HepG2 (cell line): ENCODE results near the gene FGD6. TPM values are rescaled to one million over a fixed set of nuclear protein-coding genes. Genes with fewer than 3 reads are reported as not detected.
A peak's percentile ranks its signal among the peaks of the same experiment; 100 is the strongest.

Experiments
- E2F1 ChIP-seq: sonication (generic); formaldehyde crosslinking; IDR thresholded peaks from 2 replicates; pipeline ENCODE4 v1.5.0; 2020; ENCODE audit warnings: missing genetic modification reagents
- HNF1A ChIP-seq, 2 experiments: sonication (generic) in 1 of 2; formaldehyde crosslinking in 1 of 2; IDR thresholded peaks; 2 replicates each; pipeline versions ENCODE4 v1.4.0 to v1.6.1; 2016 to 2020; ENCODE audit warnings: borderline replicate concordance in 1 of 2, low read depth in 1 of 2, mild to moderate bottlenecking in 1 of 2, missing genetic modification reagents in 1 of 2
- HNRNPUL1 ChIP-seq: fragments of 200-400 bp; formaldehyde crosslinking; IDR thresholded peaks from 2 replicates; pipeline ENCODE4 v1.6.1; 2017; ENCODE audit warnings: low read depth, mild to moderate bottlenecking, low read length, moderate library complexity
- HOXA3 ChIP-seq: sonication (generic); formaldehyde crosslinking; IDR thresholded peaks from 2 replicates; pipeline ENCODE4 v1.5.0; 2020; ENCODE audit warnings: missing genetic modification reagents
- MBNL3 ChIP-seq: fragments of 250-450 bp; sonication (Bioruptor Pico); conservative IDR thresholded peaks from 2 replicates; pipeline ENCODE4 v1.8.0; 2022; ENCODE audit warnings: mild to moderate bottlenecking, inconsistent platforms
- PATZ1 ChIP-seq: sonication (generic); formaldehyde crosslinking; IDR thresholded peaks from 2 replicates; pipeline ENCODE4 v1.4.0; 2020; ENCODE audit warnings: missing genetic modification reagents
- POLR2G ChIP-seq: fragments of 200-400 bp; formaldehyde crosslinking; IDR thresholded peaks from 2 replicates; pipeline ENCODE4 v1.6.1; 2018; ENCODE audit warnings: mild to moderate bottlenecking, low read depth, low read length, moderate library complexity
- SRY ChIP-seq: sonication (generic); formaldehyde crosslinking; IDR thresholded peaks from 2 replicates; pipeline ENCODE4 v1.8.0; 2022; ENCODE audit warnings: mild to moderate bottlenecking, missing genetic modification reagents
- ZBTB26 ChIP-seq: IDR thresholded peaks from 2 replicates; pipeline ENCODE4 v1.6.1; 2016; ENCODE audit warnings: missing compliant biosample characterization, missing genetic modification reagents, borderline replicate concordance
- ZNF251 ChIP-seq: sonication (generic); formaldehyde crosslinking; IDR thresholded peaks from 2 replicates; pipeline ENCODE4 v1.9.0; 2021; ENCODE audit warnings: mild to moderate bottlenecking, missing genetic modification reagents
- ZNF333 ChIP-seq: sonication (generic); formaldehyde crosslinking; IDR thresholded peaks from 2 replicates; pipeline ENCODE4 v1.4.0; 2020; ENCODE audit warnings: mild to moderate bottlenecking, missing genetic modification reagents, borderline replicate concordance
- ZNF460 ChIP-seq: sonication (generic); formaldehyde crosslinking; IDR thresholded peaks from 2 replicates; pipeline ENCODE4 v1.5.1; 2020; ENCODE audit warnings: missing genetic modification reagents, mild to moderate bottlenecking, borderline replicate concordance
- ZNF557 ChIP-seq: sonication (generic); formaldehyde crosslinking; IDR thresholded peaks from 2 replicates; pipeline ENCODE4 v1.4.0; 2020; ENCODE audit warnings: missing genetic modification reagents
- ZNF691 ChIP-seq: sonication (generic); formaldehyde crosslinking; IDR thresholded peaks from 2 replicates; pipeline ENCODE4 v1.4.0; 2020; ENCODE audit warnings: missing genetic modification reagents, low read depth, mild to moderate bottlenecking, borderline replicate concordance
- ZSCAN25 ChIP-seq: sonication (generic); formaldehyde crosslinking; IDR thresholded peaks from 2 replicates; pipeline ENCODE4 v1.8.0; 2022; ENCODE audit warnings: mild to moderate bottlenecking, missing genetic modification reagents
- ZSCAN5A ChIP-seq: sonication (generic); formaldehyde crosslinking; IDR thresholded peaks from 2 replicates; pipeline ENCODE4 v1.8.0; 2022; ENCODE audit warnings: mild to moderate bottlenecking, missing genetic modification reagents, borderline replicate concordance
- polyA plus RNA-seq, 8 experiments: library from polyadenylated mRNA; depleted of rRNA in 3 of 8; stranded (reverse) in 7 of 8; unstranded in 1 of 8; fragments of >200 nt; fragmentation: Illumina TruSeq in 4 of 8; extraction: Trizol in 4 of 8; gene quantifications; 2 replicates each; pipeline versions ENCODE4 v1.2.1 to v1.2.3, GENCODE V29; 2011 to 2016; ENCODE audit warnings: low read depth in 4 of 8, missing spikeins in 1 of 8, mixed read lengths in 1 of 8; ENCODE audit not compliant: insufficient read depth in 1 of 8
- total RNA-seq, 5 experiments: library from RNA; depleted of rRNA; stranded (reverse); fragments of >200 nt; fragmentation: Illumina TruSeq; extraction: Trizol; gene quantifications; 2 replicates each; pipeline ENCODE4 v1.2.3, GENCODE V29; 2016; ENCODE audit warnings: low read depth in 1 of 5

The FGD6 gene
- total and polyA plus RNA-seq, 2 of the 13 experiments (the other 11 are each of a cell fraction or from before 2014, with no cell fraction given) = 2.2 to 4.3 TPM

- peak; percentile 69; the same call in 1 of the 2 replicates for TF ChIP-seq ZSCAN5A (CRISPR knock-in tag)
- TF ChIP-seq POLR2G = peak; percentile 61
- no peak for TF ChIP-seq ZNF557 (CRISPR knock-in tag)
- TF ChIP-seq HNRNPUL1 = no peak
- no peak; the same call in 1 of the 2 replicates for TF ChIP-seq ZSCAN25
- peak; percentile 54; the same call in 1 of the 2 replicates for TF ChIP-seq ZBTB26
- peak; percentile 23; the same call in 1 of the 2 replicates for TF ChIP-seq ZNF460 (CRISPR knock-in tag)
- no peak for TF ChIP-seq HNF1A (IDR thresholded peaks at IDR 0.05; ENCODE audit: low read depth)
- peak; percentile 20; the same call in 1 of the 2 replicates for TF ChIP-seq HNF1A (CRISPR knock-in tag; IDR thresholded peaks at IDR 0.05; ENCODE audit: borderline replicate concordance)
- no peak for TF ChIP-seq E2F1 (CRISPR knock-in tag)
- TF ChIP-seq HOXA3 = peak; percentile 29
- no peak for TF ChIP-seq MBNL3 (CRISPR knock-in tag)
- TF ChIP-seq SRY (CRISPR knock-in tag) = peak; percentile 84; the same call in 1 of the 2 replicates
- TF ChIP-seq ZNF691 (CRISPR knock-in tag) = peak; percentile 86; the same call in 1 of the 2 replicates
- peak; percentile 82 for TF ChIP-seq ZNF333 (CRISPR knock-in tag)
- peak; percentile 84 for TF ChIP-seq PATZ1 (CRISPR knock-in tag)
- 0 out of 2 replicates have a peak, but pooled peaks have one; percentile 63 for TF ChIP-seq ZNF251
Observed at GRCh38 chr12:95072900-95073697, 144.2 kb downstream of the FGD6 start, which contains the start of gene NR2C1 (continued).
